ENCODE results near the gene SLC45A2.

The SLC45A2 gene

DNA sequence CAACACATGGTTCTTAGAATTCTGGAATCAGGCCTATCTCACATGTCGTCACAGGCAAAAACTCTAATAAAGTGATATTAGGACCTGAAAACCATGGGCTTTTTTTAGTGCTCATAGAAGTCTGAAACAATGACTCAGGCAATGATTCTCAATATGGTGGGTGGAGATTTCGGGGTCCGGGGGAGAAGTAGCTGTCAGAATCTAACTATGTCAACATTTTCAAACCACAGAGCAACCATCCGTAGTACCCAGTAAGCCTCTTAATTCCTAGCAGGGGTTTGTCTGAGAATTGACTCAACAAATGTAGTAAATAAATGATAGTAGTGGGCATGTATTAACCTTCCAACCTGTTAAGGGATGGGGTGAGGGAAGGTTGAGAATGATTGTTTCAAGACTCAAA is 20.7 kb upstream of the SLC45A2 start:
- peaks cover 6% of the 10 kb centered on the region for H3K4me1 ChIP-seq (ENCODE audit: insufficient read depth, poor library complexity, severe bottlenecking)
- H3K36me3 ChIP-seq (ENCODE audit: low read depth): no peaks in the 10 kb centered on the region
- TF ChIP-seq, protein P1, sequence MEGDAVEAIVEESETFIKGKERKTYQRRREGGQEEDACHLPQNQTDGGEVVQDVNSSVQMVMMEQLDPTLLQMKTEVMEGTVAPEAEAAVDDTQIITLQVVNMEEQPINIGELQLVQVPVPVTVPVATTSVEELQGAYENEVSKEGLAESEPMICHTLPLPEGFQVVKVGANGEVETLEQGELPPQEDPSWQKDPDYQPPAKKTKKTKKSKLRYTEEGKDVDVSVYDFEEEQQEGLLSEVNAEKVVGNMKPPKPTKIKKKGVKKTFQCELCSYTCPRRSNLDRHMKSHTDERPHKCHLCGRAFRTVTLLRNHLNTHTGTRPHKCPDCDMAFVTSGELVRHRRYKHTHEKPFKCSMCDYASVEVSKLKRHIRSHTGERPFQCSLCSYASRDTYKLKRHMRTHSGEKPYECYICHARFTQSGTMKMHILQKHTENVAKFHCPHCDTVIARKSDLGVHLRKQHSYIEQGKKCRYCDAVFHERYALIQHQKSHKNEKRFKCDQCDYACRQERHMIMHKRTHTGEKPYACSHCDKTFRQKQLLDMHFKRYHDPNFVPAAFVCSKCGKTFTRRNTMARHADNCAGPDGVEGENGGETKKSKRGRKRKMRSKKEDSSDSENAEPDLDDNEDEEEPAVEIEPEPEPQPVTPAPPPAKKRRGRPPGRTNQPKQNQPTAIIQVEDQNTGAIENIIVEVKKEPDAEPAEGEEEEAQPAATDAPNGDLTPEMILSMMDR (IDR thresholded peaks at IDR 0.05; ENCODE audit: poor library complexity, severe bottlenecking): no peak
- H3K4me3 ChIP-seq (ENCODE audit: severe bottlenecking): no peak overlapping the region
- no peaks in the 10 kb centered on the region for H3K27me3 ChIP-seq (ENCODE audit: insufficient read depth, poor library complexity, severe bottlenecking)
- DNase-seq (ENCODE audit: low spot score): no peak
- H3K9me3 ChIP-seq (ENCODE audit: severe bottlenecking): no peaks in the 10 kb centered on the region
- no peak for ATAC-seq (ENCODE audit: low read depth)
- no peak overlapping the region for H3K27ac ChIP-seq (ENCODE audit: poor library complexity, severe bottlenecking)

DNA sequence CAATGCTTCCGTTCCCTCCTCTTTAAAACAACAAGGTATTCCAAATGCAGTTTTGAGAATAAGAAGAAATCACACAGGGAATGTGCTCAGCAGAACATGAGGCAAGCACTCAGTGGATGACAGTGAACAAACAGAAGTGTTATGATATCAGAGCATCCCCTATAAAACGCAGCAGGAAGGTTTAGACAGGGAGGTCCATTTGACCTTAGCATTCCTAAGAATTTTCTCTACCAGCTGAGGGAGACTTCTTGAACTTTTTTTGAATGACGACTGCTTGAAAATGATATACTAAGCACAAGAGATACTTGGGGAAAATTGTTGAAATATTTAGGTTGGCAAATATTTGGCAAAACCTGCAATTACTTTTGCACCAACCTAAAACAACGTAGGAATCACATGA is 19.4 kb upstream of the SLC45A2 start:
- H3K4me3 ChIP-seq (ENCODE audit: severe bottlenecking): no peak overlapping the region
- no peaks in the 10 kb centered on the region for H3K27me3 ChIP-seq (ENCODE audit: insufficient read depth, poor library complexity, severe bottlenecking)
- peaks cover 2% of the 10 kb centered on the region for H3K4me1 ChIP-seq (ENCODE audit: insufficient read depth, poor library complexity, severe bottlenecking)
- TF ChIP-seq, protein P1 (IDR thresholded peaks at IDR 0.05; ENCODE audit: poor library complexity, severe bottlenecking): no peak
- no peak for DNase-seq (ENCODE audit: low spot score)
- H3K27ac ChIP-seq (ENCODE audit: poor library complexity, severe bottlenecking): no peak overlapping the region
- H3K36me3 ChIP-seq (ENCODE audit: low read depth): no peaks in the 10 kb centered on the region
- no peaks in the 10 kb centered on the region for H3K9me3 ChIP-seq (ENCODE audit: severe bottlenecking)
- ATAC-seq (ENCODE audit: low read depth): no peak

DNA sequence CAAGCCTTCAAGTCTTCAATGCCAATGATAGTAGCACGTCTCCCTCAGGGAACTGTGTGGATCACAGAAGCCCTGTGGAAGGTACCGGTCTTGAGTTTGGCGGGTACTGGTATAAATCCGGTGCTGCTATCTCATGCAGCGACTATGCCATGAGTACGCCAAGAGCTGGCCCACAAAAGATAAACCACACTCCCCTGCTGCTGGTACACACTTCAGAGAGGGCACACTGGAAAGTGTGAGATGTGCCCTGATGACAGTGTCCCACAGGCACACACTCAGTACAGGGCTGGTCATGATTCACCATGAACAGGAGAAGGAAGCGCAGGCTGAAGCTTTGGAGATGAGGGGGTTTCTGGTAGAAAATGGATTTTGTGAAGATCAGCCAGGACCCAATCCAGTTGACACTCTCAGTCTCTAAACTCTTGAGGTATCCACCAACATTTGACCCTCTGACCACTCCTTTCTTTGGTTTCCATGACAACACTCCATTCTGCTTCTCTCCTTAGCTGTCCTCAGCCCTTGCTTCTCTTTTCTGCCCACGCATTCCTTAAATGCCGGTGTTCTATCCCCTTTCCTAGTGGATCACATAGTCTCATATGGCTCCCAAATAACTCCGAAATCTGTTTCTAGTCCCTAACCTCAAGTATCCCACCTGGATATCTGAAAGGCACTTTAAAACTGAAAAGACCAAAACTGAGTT is 18.3 kb upstream of the SLC45A2 start:
- ATAC-seq (ENCODE audit: low read depth) (no peak), DNase-seq (ENCODE audit: low spot score) (no peak)
- peaks cover under 1% of the 10 kb centered on the region for H3K9me3 ChIP-seq (ENCODE audit: severe bottlenecking)
- TF ChIP-seq, protein P1 (IDR thresholded peaks at IDR 0.05; ENCODE audit: poor library complexity, severe bottlenecking): no peak
- H3K4me3 ChIP-seq (ENCODE audit: severe bottlenecking): no peak overlapping the region
- H3K27me3 ChIP-seq (ENCODE audit: insufficient read depth, poor library complexity, severe bottlenecking): no peaks in the 10 kb centered on the region
- H3K36me3 ChIP-seq (ENCODE audit: low read depth): 0 out of 2 replicates have a peak, but pooled peaks cover under 1% of the 10 kb centered on the region
- H3K4me1 ChIP-seq (ENCODE audit: insufficient read depth, poor library complexity, severe bottlenecking): no peaks in the 10 kb centered on the region
- H3K27ac ChIP-seq (ENCODE audit: poor library complexity, severe bottlenecking): no peak overlapping the region

DNA sequence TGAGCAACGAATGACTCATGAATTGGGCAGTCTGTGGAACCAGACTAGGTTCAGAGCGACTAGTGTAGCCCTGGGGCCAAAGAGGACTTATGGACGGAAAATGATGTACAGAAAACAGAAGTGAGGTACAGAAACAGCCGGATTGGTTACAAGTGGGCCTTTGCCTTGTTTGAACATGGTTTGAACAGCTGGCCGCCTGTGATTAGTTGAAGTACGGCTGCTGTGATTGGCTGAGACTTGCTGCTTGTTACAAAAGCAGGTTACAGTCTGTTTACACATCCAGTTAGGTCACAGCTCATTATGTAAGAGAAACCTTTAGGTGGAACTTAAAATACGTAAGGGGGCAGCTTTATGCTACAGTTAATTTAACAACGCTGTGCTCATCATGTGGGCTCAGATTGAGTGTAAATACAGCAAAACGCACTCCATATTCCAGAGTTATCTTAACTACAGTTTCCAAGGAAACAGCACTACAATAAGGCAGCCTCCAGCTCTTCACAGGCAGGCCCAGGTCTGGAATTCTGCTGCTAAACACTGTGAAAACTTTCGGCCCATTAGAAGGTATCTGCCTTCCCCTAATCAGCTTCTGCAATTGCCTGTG is 16.8 kb upstream of the SLC45A2 start:
- Histone ChIP-seq H3K4me3 (ENCODE audit: severe bottlenecking) (no peak overlapping the region), H3K27ac (ENCODE audit: poor library complexity, severe bottlenecking) (no peak overlapping the region), H3K36me3 (ENCODE audit: low read depth) (0 out of 2 replicates have a peak, but pooled peaks cover 3% of the 10 kb centered on the region), H3K27me3 (ENCODE audit: insufficient read depth, poor library complexity, severe bottlenecking) (no peaks in the 10 kb centered on the region), H3K9me3 (ENCODE audit: severe bottlenecking) (peaks cover 2% of the 10 kb centered on the region), H3K4me1 (ENCODE audit: insufficient read depth, poor library complexity, severe bottlenecking) (no peaks in the 10 kb centered on the region)
- ATAC-seq (ENCODE audit: low read depth) (no peak), DNase-seq (ENCODE audit: low spot score) (no peak)
- TF ChIP-seq, protein P1 (IDR thresholded peaks at IDR 0.05; ENCODE audit: poor library complexity, severe bottlenecking): no peak

DNA sequence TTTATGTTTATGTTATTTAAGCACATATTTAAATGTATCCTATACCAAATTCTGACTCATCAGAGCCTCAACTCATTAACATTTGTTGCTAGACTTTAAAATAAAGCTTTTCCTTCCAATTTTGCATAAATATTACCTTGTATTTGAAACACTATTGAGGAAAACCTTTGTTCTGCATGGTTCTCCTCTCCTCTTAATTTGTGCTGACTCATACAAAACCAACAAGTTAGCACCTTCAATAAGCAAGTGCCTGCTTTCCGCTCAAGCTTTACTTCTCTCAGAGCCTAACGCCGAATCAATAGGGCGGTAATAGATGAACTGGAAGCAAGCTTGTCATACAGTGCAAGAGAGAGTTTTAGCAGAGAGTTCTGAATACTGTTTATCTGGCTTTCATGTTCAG is 15.5 kb upstream of the SLC45A2 start:
- Histone ChIP-seq H3K36me3 (ENCODE audit: low read depth) (0 out of 2 replicates have a peak, but pooled peaks cover 3% of the 10 kb centered on the region), H3K9me3 (ENCODE audit: severe bottlenecking) (peaks cover 2% of the 10 kb centered on the region), H3K27ac (ENCODE audit: poor library complexity, severe bottlenecking) (no peak overlapping the region), H3K4me1 (ENCODE audit: insufficient read depth, poor library complexity, severe bottlenecking) (no peaks in the 10 kb centered on the region), H3K27me3 (ENCODE audit: insufficient read depth, poor library complexity, severe bottlenecking) (no peaks in the 10 kb centered on the region), H3K4me3 (ENCODE audit: severe bottlenecking) (no peak overlapping the region)
- TF ChIP-seq, protein P1 (IDR thresholded peaks at IDR 0.05; ENCODE audit: poor library complexity, severe bottlenecking): no peak
- ATAC-seq (ENCODE audit: low read depth) (no peak), DNase-seq (ENCODE audit: low spot score) (no peak)

Measured in RWPE2 (cell line).